ENCODE measurements around the gene LEKR1.

LEKR1 gene

GRCh38 chr3:156834435-156834834, 8.3 kb downstream of the LEKR1 start:
- H3K27me3 ChIP-seq (replicated peaks; ENCODE audit: insufficient read depth, low read length): no peaks in the 10 kb centered on the region
- H3K9me3 ChIP-seq (replicated peaks; ENCODE audit: insufficient read depth, low read length): no peaks in the 10 kb centered on the region
- no peak overlapping the region; the same call in 1 of the 2 replicates for H3K4me2 ChIP-seq (ENCODE audit: low read depth, low read length)
- H3K27ac ChIP-seq (ENCODE audit: low read length): no peak overlapping the region
- no peaks in the 10 kb centered on the region for H3K79me2 ChIP-seq (ENCODE audit: low read length)
- H3K36me3 ChIP-seq (replicated peaks; ENCODE audit: insufficient read depth, low read length): no peaks in the 10 kb centered on the region
- no peak overlapping the region for H2AFZ ChIP-seq (ENCODE audit: low read length)
- TF ChIP-seq EZH2phosphoT487 (IDR thresholded peaks at IDR 0.05; ENCODE audit: low read length) (no peak), CTCF (IDR thresholded peaks at IDR 0.05; ENCODE audit: low read length) (no peak), EZH2 (optimal IDR thresholded peaks at IDR 0.05; ENCODE audit: low read depth, low read length) (no peak)
- peaks cover 13% of the 10 kb centered on the region for H3K4me1 ChIP-seq (ENCODE audit: low read length)
- no peaks in the 10 kb centered on the region for H4K20me1 ChIP-seq (ENCODE audit: insufficient read depth, low read length)
- DNase-seq: no peak
- no peak overlapping the region for H3K9ac ChIP-seq (ENCODE audit: low read length)
- no peaks in the 10 kb centered on the region for H3K9me2 ChIP-seq (replicated peaks; ENCODE audit: insufficient read depth, low read length)
- H3F3A ChIP-seq (ENCODE audit: insufficient read depth, low read length): no peaks in the 10 kb centered on the region
- H3K4me3 ChIP-seq (ENCODE audit: low read length): no peak overlapping the region

GRCh38 chr3:156834962-156835535, 8.9 kb downstream of the LEKR1 start:
- Histone ChIP-seq H4K20me1 (ENCODE audit: insufficient read depth, low read length) (no peaks in the 10 kb centered on the region), H3K79me2 (ENCODE audit: low read length) (no peaks in the 10 kb centered on the region), H3K9ac (ENCODE audit: low read length) (no peak overlapping the region), H2AFZ (ENCODE audit: low read length) (0 out of 2 replicates have a peak overlapping the region, but pooled peaks have one; percentile 22), H3K27me3 (replicated peaks; ENCODE audit: insufficient read depth, low read length) (no peaks in the 10 kb centered on the region), H3K4me3 (ENCODE audit: low read length) (no peak overlapping the region), H3K9me3 (replicated peaks; ENCODE audit: insufficient read depth, low read length) (no peaks in the 10 kb centered on the region), H3K36me3 (replicated peaks; ENCODE audit: insufficient read depth, low read length) (no peaks in the 10 kb centered on the region), H3K4me2 (ENCODE audit: low read depth, low read length) (peak overlapping the region; percentile 7; the same call in 1 of the 2 replicates), H3F3A (ENCODE audit: insufficient read depth, low read length) (no peaks in the 10 kb centered on the region), H3K4me1 (ENCODE audit: low read length) (peaks cover 13% of the 10 kb centered on the region), H3K27ac (ENCODE audit: low read length) (0 out of 2 replicates have a peak overlapping the region, but pooled peaks have one; percentile 3), H3K9me2 (replicated peaks; ENCODE audit: insufficient read depth, low read length) (no peaks in the 10 kb centered on the region)
- TF ChIP-seq CTCF (IDR thresholded peaks at IDR 0.05; ENCODE audit: low read length) (no peak), EZH2phosphoT487 (IDR thresholded peaks at IDR 0.05; ENCODE audit: low read length) (no peak)
- peak; percentile 36 for DNase-seq

- TF ChIP-seq CTCF (IDR thresholded peaks at IDR 0.05; ENCODE audit: low read length) (no peak), EZH2 (optimal IDR thresholded peaks at IDR 0.05; ENCODE audit: low read depth, low read length) (no peak), EZH2phosphoT487 (IDR thresholded peaks at IDR 0.05; ENCODE audit: low read length) (no peak)
- no peak for DNase-seq
These were observed 10.5 kb downstream of the LEKR1 start for GRCh38 chr3:156836701-156837100.

More at GRCh38 chr3:156836701-156837100, 10.5 kb downstream of the LEKR1 start:
- no peak overlapping the region for H3K9ac ChIP-seq (ENCODE audit: low read length)
- no peaks in the 10 kb centered on the region for H3K9me3 ChIP-seq (replicated peaks; ENCODE audit: insufficient read depth, low read length)
- no peak overlapping the region for H3K4me3 ChIP-seq (ENCODE audit: low read length)
- no peaks in the 10 kb centered on the region for H3K36me3 ChIP-seq (replicated peaks; ENCODE audit: insufficient read depth, low read length)
- H3K27ac ChIP-seq (ENCODE audit: low read length): no peak overlapping the region
- H3K27me3 ChIP-seq (replicated peaks; ENCODE audit: insufficient read depth, low read length): no peaks in the 10 kb centered on the region
- H3K4me1 ChIP-seq (ENCODE audit: low read length): peaks cover 13% of the 10 kb centered on the region
- no peaks in the 10 kb centered on the region for H3K9me2 ChIP-seq (replicated peaks; ENCODE audit: insufficient read depth, low read length)
- no peaks in the 10 kb centered on the region for H3F3A ChIP-seq (ENCODE audit: insufficient read depth, low read length)
- no peaks in the 10 kb centered on the region for H4K20me1 ChIP-seq (ENCODE audit: insufficient read depth, low read length)
- H2AFZ ChIP-seq (ENCODE audit: low read length): no peak overlapping the region
- H3K4me2 ChIP-seq (ENCODE audit: low read depth, low read length): no peak overlapping the region
- no peaks in the 10 kb centered on the region for H3K79me2 ChIP-seq (ENCODE audit: low read length)
